Activated CD4-positive, alpha-beta T cell treated with anti-CD3 and anti-CD28 coated beads, Interleukin-2, amount 50 U/mL, for 1 hour (primary cell): ENCODE data around the gene S100A16.

Experiments
- DNase-seq: peaks from one replicate; pipeline ENCODE4 v3.0.0-alpha.2; 2020

Gene S100A16

GRCh38 chr1:153635872-153636271, 22.9 kb upstream of the S100A16 start:
- DNase-seq: no peak

GRCh38 chr1:153633754-153634665, 21.1 kb upstream of the S100A16 start, which contains the start of gene CHTOP:
TSS of gene CHTOP (plus strand) at chr1:153634066. CDS start at chr1:153636589, 2,523 bp downstream.
- DNase-seq: peak; percentile 94

- DNase-seq: no peak
These were observed 20.3 kb upstream of the S100A16 start for GRCh38 chr1:153633161-153633753.

- no peak for DNase-seq
These were observed 18.4 kb upstream of the S100A16 start for GRCh38 chr1:153631047-153632022.

GRCh38 chr1:153630384-153630783, 17.4 kb upstream of the S100A16 start:
- DNase-seq: no peak

- no peak for DNase-seq
These were observed 17.0 kb upstream of the S100A16 start for GRCh38 chr1:153629971-153630370.

GRCh38 chr1:153629343-153629665, 16.4 kb upstream of the S100A16 start:
- DNase-seq: no peak

GRCh38 chr1:153628638-153629342, 15.9 kb upstream of the S100A16 start:
- DNase-seq: no peak

- DNase-seq: no peak
These were observed 15.0 kb upstream of the S100A16 start, which contains the start of gene S100A1 for GRCh38 chr1:153627715-153628626. TSS of gene S100A1 (plus strand) at chr1:153628434. CDS start at chr1:153630522, 2,088 bp downstream.

- DNase-seq: no peak
These were observed 14.2 kb upstream of the S100A16 start, which contains the start of gene S100A13 for GRCh38 chr1:153626904-153627714. TSS of gene S100A13 (minus strand) at chr1:153627505. CDS start at chr1:153626472, 1,033 bp downstream.

GRCh38 chr1:153626477-153626903, 13.6 kb upstream of the S100A16 start:
- no peak for DNase-seq

GRCh38 chr1:153624965-153625611, 12.2 kb upstream of the S100A16 start:
- DNase-seq: no peak

GRCh38 chr1:153623101-153623500, 10.2 kb upstream of the S100A16 start:
- no peak for DNase-seq

GRCh38 chr1:153619171-153619570, 6.2 kb upstream of the S100A16 start:
- no peak for DNase-seq

- peak; percentile 59 for DNase-seq
These were observed 4.7 kb upstream of the S100A16 start for GRCh38 chr1:153617663-153618062.

GRCh38 chr1:153616917-153617311, 4.0 kb upstream of the S100A16 start:
- DNase-seq: no peak

GRCh38 chr1:153616144-153616916, 3.4 kb upstream of the S100A16 start, which contains the start of gene S100A14:
TSS of gene S100A14 (minus strand) at chr1:153616325. CDS start at chr1:153615858, 467 bp downstream.
- DNase-seq: no peak

- no peak for DNase-seq
These were observed 2.5 kb upstream of the S100A16 start for GRCh38 chr1:153615406-153615805.

- no peak for DNase-seq
These were observed 2.0 kb upstream of the S100A16 start for GRCh38 chr1:153614906-153615305.
